Medulla oblongata (tissue), 1 donor: ENCODE measurements around the gene CLDN7.

Experiments used
- DNase-seq: peaks from one replicate; pipeline ENCODE4 v3.0.0-alpha.2; 2015; ENCODE audit errors: extremely low spot score

CLDN7 gene

GRCh38 chr17:7289256-7290032 is 27.2 kb upstream of the CLDN7 start:
- DNase-seq: no peak

DNA sequence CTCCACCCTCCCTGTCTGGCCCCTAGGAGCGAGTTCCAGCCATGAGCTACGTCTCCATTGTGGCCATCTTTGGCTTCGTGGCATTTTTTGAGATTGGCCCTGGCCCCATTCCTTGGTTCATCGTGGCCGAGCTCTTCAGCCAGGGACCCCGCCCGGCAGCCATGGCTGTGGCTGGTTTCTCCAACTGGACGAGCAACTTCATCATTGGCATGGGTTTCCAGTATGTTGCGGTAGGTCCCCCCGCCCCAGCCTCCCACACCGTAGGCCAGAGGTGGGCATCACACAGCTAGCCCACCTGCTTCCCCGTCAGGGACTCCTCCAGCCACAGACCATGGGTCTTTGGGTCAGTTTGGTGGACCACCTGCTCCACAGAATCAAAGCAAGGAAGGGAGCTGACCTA is 23.4 kb upstream of the CLDN7 start:
- DNase-seq: no peak

DNA sequence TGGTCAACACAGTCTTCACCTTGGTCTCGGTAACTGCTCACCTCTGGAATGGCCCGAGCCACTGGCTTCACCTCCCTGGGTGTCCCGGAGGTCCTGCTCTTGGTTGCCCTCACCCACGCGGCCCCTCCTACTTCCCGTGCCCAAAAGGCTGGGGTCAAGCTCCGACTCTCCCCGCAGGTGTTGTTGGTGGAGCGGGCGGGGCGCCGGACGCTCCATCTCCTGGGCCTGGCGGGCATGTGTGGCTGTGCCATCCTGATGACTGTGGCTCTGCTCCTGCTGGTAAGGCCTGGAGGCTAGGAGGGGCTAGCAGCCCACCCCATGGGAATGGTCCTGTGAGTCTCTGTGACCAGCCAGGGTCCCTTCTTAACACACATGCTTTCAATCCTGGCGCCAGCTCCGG is 22.6 kb upstream of the CLDN7 start:
- no peak for DNase-seq

GRCh38 chr17:7283471-7284216 is 21.4 kb upstream of the CLDN7 start:
- no peak for DNase-seq

DNA sequence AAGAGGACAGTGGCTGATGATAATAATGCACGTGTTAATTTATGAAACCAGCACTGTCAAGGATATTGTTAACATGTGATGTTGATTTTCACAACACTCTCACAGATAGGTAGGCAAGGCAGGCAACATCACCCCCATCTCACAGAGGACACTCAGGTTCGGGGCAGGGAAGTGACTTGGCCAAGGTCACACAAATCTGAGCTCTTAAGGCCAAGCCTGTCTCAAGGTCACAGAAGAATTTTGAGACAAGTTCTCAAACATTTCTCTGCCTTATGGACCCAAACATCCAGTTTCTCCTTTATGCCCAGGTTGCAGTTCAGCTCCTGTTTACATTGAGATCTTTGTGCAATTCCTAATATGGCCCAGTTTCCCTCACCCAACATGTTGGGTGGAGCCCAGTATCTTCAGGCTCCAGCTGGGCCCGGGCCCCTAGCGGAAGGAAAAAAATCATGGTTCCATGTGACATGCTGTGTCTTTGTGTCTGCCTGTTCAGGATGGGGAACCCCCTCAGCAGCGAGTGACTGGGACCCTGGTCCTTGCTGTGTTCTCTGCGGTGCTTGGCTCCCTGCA is 20.6 kb upstream of the CLDN7 start:
- DNase-seq: no peak

DNA sequence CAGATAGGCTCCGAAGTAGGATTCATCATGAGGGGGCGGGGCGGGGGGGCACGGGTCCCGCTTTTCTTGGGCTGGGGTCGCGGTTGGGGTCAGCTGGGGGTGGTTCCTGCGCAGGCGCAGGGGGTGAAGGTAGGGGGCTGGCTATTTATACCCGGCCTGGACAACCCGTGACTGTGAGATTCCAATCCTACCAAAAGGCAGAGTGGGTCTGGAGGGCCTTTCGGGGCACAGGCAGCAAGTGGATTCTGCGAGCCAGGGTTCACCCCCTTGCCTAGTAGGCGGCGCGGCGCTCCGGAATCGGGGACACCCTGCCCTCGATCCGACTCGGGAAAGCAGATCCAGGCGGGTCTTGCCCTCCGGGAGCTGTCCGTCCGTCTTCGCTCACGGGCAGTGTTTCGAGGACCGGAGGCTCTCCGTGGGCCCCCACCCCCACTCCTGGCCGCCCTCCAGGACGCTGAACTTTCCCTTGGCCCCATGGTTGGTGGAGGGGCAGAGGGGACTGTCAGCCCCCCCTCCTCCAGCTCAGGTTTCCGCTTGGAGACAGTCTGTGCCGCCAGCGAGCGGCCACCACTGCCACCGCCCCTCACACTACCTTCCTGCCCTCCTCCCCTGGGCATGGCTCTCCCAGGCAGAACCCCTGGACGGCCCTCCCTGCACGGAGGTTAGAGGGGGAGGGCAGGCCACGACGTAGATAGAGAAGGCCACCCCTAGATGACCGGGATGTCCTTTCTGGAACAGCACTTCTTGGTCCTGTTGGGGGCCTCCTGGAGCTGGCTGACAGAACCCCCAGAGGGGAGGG is 19.9 kb upstream of the CLDN7 start:
- DNase-seq: no peak

DNA sequence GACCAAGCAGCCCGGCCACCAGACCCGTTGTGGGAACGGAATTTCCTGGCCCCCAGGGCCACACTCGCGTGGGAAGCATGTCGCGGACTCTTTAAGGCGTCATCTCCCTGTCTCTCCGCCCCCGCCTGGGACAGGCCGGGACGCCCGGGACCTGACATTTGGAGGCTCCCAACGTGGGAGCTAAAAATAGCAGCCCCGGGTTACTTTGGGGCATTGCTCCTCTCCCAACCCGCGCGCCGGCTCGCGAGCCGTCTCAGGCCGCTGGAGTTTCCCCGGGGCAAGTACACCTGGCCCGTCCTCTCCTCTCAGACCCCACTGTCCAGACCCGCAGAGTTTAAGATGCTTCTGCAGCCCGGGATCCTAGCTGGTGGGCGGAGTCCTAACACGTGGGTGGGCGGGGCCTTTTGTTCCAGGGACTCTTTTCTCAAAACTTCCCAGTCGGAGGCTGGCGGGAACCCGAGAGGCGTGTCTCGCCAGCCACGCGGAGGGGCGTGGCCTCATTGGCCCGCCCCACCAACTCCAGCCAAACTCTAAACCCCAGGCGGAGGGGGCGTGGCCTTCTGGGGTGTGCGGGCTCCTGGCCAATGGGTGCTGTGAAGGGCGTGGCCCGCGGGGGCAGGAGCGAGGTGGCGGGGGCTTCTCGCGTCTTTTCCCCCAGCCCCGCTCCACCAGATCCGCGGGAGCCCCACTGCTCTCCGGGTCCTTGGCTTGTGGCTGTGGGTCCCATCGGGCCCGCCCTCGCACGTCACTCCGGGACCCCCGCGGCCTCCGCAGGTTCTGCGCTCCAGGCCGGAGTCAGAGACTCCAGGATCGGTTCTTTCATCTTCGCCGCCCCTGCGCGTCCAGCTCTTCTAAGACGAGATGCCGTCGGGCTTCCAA is 19.0 kb upstream of the CLDN7 start, which contains the start of gene SLC2A4:
SLC2A4 (plus strand) TSS at position 645 of the 879 bp plus-strand sequence; CDS start at position 862, 217 bp downstream.
- DNase-seq: peak; percentile 91

GRCh38 chr17:7280519-7281073 is 18.3 kb upstream of the CLDN7 start:
- peak; percentile 88 for DNase-seq

DNA sequence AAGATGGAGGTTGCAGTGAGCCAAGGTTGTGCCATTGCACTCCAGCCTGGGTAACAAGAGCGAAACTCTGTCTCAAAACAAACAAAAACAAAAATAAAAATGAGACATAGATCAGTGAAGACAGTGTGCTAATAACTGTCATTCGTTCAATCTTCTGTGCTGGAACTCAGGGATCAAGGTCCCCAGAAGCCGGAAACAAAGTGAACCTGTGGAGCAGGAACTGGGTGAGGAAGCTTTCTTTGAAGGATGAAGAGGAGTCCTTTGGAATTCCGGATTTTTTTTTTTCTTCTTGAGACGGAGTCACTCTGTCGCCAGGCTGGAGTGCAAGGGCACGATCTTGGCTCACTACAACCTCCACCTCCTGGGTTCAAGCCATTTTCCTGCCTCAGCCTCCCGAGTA is 17.2 kb upstream of the CLDN7 start:
- DNase-seq: no peak

DNA sequence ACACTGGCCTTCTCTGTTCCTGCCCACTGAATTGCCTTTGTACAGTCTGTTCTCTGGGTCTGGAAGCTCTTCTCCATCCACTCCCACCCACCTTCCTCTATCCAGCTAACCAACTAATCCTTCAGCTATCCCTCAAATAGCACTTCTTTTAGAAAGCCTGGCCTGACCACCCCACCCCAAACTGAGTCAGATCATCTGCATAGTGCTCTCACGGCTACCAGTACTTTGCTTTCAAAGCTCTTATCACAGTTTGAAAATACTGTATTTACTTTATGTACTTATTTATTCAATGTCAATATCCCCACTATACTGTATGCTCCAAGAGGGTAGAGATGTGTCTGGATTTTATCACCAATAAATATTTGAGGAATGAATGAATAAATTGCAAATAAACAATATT is 4.5 kb upstream of the CLDN7 start:
- no peak for DNase-seq

DNA sequence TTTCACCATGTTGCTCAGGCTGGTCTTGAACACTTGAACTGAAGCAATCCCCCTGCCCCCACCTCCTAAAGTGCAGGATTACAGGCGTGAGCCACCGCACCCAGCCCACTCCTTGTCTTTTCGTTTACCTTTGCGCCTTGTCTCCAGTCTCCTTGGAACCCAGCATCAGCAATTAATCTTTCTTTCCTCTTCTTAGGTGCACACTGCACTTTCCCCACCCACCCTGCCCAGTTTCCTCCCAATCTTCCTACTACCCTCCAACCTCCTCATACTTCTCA is 1.5 kb upstream of the CLDN7 start:
- DNase-seq: no peak

DNA sequence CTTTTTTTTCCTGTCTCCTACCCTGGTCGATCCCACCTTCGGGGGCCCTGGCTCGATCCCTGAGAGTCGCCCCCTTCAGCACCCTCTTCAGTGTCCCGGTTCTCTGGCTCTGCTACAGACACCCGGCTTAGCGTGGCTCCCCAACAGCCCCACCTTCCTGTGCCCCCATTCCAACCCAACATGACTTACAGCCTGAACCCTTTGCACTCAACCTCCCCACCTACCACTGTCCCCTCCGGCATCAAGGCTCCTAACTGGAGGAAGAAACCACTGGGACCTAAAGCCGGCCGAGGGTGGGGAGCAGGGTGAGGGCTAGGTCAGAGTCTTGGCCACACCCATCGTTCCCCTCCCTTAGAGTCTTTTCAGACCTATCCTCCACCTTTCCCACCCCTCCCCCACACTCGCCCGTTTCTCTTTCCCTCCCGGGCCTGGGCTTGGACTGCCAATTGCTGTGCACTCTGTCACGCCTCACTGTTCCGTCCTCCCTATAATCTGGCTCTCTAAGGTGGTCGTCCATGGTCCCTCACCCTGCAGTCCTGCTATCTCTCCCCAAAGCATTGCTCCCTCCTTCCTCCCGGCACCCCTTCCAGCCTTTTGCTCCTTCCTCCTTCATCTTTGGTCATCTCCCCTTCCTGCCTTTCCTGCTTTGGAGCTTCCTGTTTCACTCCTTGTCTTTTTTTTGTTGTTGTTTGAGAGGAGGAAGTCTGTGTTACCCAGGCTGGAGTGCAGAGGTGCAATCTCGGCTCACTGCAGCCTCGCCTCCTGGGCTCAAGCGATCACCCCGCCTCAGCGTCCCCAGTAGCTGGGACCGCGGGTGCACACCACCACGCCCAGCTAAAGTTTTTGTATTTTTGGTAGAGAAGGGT is 890 bp upstream of the CLDN7 start:
- DNase-seq: no peak

DNA sequence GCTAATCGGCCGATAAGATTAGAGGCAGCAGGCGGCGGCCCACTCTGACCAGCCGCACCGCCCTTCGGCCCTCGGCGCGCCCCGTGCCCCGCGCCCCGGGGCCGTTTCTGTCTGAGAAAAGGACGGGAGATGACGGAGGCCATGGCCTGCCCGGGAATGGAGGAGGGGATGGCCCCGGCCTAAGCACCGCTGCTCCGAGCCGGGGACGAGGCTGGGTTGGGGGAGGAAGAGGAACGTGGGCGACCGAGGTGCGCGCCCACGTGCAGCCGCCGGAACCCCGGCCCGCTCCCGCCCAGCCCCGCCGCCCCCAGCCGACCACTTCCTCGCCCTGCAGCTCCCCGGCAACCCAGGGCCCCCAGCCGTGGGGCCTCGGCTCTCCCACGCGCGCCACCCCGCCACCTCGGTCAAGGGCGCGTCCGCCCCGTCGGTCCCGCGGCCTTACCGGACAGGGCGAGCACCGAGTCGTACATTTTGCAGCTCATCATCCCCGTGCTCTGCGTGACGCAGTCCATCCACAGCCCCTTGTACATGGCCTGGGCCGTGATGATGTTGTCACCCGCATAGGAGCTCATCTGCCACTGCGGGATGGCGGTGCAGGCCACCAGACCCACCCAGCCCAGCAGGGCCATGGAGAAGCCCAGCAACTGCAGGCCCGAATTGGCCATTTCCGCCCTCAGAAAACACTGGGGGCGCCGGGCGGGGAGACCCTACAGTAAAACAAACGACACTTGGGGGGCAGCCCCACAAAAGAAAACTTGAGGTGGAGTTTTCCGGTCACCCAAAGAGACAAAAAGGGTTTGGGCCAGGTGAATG is 693 bp downstream of the CLDN7 start:
- no peak for DNase-seq

DNA sequence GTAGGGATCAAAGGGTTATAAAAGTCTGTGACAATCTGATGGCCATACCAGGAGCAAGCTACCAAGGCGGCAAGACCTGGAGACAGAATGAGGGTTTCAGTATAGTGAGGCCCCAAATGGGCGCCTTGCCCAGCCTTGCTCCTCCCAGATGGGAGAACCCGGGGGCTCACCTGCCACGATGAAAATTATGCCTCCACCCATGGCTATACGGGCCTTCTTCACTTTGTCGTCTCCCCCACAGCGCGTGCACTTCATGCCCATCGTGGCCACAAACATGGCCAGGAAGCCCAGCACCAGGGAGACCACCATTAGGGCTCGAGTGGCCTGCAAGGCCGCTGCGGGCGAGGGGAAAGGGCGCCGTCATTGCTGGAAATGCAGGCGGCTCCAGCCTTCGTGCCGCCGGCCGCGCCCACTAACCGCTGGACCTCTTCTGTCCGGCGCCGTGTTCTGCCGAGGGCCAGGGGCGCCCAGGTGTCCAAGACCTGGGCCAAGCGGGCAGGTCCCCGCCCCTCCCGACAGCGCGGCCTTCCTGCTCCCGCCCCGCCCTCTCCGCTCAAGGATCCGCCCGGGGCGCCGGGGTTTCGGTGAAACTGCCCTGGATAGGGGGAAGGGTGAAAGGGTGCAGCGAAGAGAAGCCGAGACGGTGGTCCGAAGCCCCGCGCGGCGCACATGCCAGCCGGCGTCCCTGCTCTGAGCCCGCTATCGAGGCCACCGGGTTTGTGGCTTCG is 1.5 kb downstream of the CLDN7 start:
- no peak for DNase-seq

- no peak for DNase-seq
Measured at GRCh38 chr17:7260151-7260550, 2.1 kb downstream of the CLDN7 start.

- DNase-seq: no peak
Measured at GRCh38 chr17:7259555-7259889, 2.8 kb downstream of the CLDN7 start.

DNA sequence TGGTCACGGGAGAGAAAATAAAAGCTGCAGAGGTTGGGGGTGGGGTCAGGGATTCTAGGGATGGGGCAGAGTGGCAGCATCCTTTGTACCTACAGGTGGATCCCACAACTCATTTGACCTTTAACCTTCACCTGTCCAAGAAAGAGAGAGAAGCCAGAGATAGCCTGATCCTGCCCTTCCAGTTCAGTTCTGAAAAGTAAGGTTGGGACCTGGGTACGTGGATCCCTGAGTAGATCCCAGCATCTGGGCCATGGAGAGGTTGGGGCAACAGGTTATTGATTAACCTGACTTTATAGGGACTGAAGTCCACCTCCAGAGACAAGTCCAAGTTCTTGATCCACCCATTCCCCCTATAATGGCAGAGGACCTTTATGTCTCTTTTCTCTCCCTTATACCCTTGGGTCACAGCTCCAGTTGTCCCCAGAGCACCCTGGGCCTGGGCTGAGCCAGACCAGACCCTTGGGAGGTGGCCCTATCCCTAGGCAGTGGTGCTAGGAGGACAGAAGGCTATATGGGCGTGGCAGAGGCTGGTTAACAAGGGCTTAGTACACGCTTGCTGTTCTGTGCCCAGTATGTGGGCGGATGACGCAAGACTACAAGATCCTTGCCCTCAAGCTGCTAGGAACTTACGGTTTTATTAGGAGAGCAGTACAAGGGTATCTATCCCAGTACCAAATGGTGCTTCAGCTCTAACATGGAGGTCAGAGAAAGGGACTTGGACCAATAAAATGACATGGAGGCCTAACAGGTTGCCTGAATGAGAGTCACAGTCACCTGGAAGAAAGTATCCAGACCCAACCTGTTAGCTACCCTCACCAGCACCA is 3.3 kb downstream of the CLDN7 start:
- DNase-seq: no peak
